Brain microvascular endothelial cell (primary cell): ENCODE results near the gene CHD9NB.
A peak's percentile ranks its signal among the peaks of the same experiment; 100 is the strongest.

Source experiments
- DNase-seq: peaks from one replicate; pipeline ENCODE4 v3.0.0-alpha.2; 2020
- H3K27ac ChIP-seq: fragments of 250-450 bp; sonication (Bioruptor Pico); 2 replicates; pipeline ENCODE4 v1.5.1; 2020; ENCODE audit warnings: mild to moderate bottlenecking, moderate library complexity
- H3K27me3 ChIP-seq: fragments of 250-450 bp; sonication (Bioruptor Pico); replicated peaks from 2 replicates; pipeline ENCODE4 v1.5.1; 2020; ENCODE audit warnings: mild to moderate bottlenecking
- H3K36me3 ChIP-seq: fragments of 250-450 bp; sonication (Bioruptor Pico); replicated peaks from 2 replicates; pipeline ENCODE4 v1.5.1; 2020; ENCODE audit warnings: mild to moderate bottlenecking
- H3K4me3 ChIP-seq: 2 replicates; pipeline ENCODE4 v1.5.1; 2011; ENCODE audit warnings: low read depth, mild to moderate bottlenecking, control low read depth, low read length, moderate library complexity
- in situ Hi-C: cut with HindIII; loops from 2 replicates; pipeline ENCODE4 v1.10.0; 2017; ENCODE audit warnings: low sequenced_read_pairs, low pct_ligation_motif_present
- TF ChIP-seq, protein P1 (sequence below): IDR thresholded peaks from 2 replicates; pipeline ENCODE4 v1.5.1; 2011; ENCODE audit warnings: low read depth, mild to moderate bottlenecking, moderate library complexity, low read length, control low read depth, inconsistent platforms; ENCODE audit errors: missing control alignments

Gene CHD9NB

DNA sequence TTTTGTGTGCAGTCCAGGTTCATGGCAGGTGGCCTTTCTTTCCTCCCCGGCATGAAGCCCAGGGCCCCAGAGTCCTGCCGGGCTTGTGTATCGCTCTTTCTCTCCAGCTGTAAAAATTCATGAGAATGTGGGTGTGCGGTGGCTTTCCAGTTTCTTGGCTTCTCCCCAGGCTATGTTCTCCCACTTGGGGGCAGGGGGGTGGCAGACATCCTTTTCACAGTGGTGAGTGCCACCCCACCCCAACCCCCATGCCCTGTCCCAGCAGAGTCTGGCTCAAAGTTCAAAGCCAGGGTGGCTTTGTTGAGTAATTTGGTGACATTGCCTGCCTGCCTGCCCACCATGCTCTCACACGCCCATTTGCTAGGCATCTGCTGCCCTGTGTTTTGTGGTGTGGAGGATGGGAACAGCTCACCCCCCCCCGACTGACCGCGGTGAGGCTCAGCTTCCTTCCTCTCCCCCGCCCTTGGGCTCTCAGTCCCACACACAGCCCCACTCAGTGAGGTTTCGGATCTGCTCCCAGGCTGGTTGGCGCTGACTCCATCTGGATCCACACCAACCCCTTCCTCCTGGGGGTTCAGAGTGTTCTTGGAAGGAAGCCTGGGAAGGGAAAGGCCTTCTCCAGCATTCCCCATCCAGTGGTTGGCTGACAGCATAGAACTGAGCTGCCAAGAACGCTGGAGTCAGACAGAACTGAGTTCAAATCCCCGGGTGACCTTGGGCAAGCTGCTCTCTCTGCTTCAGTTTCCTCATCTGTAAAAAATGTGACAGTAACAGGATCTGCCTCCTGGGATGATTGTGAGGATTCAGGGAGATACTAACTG is 38.1 kb upstream of the CHD9NB start:
- TF ChIP-seq, protein P1, sequence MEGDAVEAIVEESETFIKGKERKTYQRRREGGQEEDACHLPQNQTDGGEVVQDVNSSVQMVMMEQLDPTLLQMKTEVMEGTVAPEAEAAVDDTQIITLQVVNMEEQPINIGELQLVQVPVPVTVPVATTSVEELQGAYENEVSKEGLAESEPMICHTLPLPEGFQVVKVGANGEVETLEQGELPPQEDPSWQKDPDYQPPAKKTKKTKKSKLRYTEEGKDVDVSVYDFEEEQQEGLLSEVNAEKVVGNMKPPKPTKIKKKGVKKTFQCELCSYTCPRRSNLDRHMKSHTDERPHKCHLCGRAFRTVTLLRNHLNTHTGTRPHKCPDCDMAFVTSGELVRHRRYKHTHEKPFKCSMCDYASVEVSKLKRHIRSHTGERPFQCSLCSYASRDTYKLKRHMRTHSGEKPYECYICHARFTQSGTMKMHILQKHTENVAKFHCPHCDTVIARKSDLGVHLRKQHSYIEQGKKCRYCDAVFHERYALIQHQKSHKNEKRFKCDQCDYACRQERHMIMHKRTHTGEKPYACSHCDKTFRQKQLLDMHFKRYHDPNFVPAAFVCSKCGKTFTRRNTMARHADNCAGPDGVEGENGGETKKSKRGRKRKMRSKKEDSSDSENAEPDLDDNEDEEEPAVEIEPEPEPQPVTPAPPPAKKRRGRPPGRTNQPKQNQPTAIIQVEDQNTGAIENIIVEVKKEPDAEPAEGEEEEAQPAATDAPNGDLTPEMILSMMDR: no peak
- DNase-seq: peak; percentile 93
- H3K27me3 ChIP-seq: no peaks in the 10 kb centered on the region
- peak overlapping the region; percentile 64 for H3K27ac ChIP-seq
- peak overlapping the region; percentile 9 for H3K4me3 ChIP-seq
- H3K36me3 ChIP-seq: no peaks in the 10 kb centered on the region
- in situ Hi-C loops: no loop called here

DNA sequence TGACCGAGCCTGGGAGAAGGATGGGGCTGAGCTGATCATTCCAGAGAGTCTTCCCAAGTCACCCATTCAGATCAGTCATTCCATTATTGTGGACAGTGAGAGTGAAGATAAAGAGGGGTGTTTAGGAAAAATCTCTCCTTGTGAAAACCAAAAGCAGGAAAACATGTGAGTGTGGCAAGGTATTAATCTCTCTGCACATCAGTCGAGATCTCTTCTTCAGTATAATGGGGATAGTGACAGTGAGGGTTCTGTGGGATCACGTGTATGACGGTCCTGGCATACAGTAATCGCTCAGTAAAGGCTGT is 37.5 kb upstream of the CHD9NB start:
- Histone ChIP-seq H3K4me3 (no peak overlapping the region), H3K27ac (peak overlapping the region; percentile 64), H3K27me3 (no peaks in the 10 kb centered on the region), H3K36me3 (no peaks in the 10 kb centered on the region)
- no peak for DNase-seq
- in situ Hi-C loops: no loop called here
- TF ChIP-seq, protein P1: no peak

DNA sequence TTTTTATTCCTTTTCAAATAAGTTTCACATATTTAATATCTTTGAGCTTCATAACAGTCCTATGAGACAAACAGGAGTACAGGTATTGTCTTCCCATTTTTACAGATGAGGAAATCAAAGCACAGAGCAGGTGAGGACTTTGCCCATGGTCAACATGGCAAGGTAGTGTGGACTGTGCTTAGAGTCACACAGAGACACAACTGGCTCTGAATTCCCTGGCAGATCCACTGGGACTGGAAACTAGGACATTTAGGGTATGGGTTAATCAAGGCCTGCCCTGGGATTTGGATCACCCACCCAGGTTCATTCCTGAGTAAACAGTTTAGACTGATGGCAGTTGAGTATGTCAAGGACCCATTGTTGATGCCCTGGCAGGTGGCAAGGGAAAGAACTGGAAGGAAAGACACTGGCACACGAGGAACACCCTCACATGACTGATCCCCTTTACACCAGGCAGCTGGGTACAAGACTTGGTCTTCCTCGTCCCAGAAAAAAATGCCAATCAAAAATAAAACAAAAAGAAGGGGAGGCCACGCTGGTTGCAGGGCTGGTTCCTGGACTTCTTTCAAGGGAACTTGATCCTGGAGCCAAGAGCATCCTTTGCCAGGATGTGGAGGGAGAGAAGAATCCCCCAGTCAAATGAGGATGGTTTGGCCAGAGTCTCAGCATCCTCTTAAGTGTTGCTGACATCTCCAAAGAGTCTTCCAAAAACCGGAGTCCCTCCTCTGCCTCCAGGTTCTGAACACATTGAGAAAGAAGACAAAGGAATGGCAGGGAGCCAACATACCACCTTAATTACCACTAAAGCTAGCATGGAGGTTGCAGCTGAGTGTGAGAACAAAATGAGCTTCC is 37.0 kb upstream of the CHD9NB start:
- no peaks in the 10 kb centered on the region for H3K27me3 ChIP-seq
- H3K27ac ChIP-seq: peak overlapping the region; percentile 64
- H3K36me3 ChIP-seq: no peaks in the 10 kb centered on the region
- TF ChIP-seq, protein P1: no peak
- DNase-seq: no peak
- no peak overlapping the region for H3K4me3 ChIP-seq
- in situ Hi-C loops: no loop called here

DNA sequence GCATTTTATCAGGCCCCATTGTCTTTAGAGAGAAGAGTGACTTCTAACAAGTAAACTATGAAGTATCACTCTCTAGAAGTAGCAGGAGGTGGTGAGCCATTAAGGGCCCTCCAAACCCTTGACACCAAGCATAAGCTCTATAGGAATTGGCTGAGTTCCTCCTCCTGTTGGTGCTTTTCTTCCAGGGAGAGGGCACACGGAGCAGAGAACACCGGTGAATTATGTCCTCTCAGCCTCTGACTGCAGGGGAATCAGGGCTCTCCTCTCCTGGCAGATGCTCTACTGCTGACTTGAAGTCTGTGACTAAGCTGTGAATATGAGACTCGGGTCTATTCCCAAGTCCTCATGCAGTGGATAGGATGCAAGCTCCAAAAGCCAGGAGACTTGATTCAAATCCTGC is 34.4 kb upstream of the CHD9NB start:
- no peak overlapping the region for H3K4me3 ChIP-seq
- H3K36me3 ChIP-seq: no peaks in the 10 kb centered on the region
- H3K27ac ChIP-seq: no peak overlapping the region
- H3K27me3 ChIP-seq: no peaks in the 10 kb centered on the region
- in situ Hi-C loops: no loop called here
- TF ChIP-seq, protein P1: no peak
- peak; percentile 13 for DNase-seq

DNA sequence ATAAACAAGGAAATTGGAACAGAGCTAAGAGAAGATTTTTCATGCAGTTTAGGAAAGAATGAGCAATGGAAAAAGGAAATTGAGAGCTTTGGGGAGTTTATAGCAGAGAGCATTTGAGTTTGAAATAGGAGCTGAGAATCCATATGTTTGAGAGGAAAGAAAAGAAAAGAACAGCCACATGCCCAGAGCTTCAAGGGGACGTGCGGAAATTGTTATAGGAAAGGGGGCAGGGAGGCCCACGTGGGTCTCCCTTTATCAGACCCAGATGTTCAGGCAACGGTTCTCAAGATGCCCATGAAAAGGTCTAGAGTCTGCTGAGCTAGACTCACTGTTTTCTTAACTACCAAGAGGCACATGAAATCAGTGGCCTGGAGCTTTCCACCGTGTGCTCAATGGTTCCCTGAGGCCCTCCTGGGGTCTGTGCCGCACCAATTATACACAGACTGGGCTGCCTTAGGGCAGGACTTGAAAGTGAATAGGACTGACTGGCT is 33.3 kb upstream of the CHD9NB start:
- no peaks in the 10 kb centered on the region for H3K27me3 ChIP-seq
- no peak overlapping the region for H3K4me3 ChIP-seq
- no peak for DNase-seq
- TF ChIP-seq, protein P1: no peak
- H3K27ac ChIP-seq: no peak overlapping the region
- in situ Hi-C loops: no loop called here
- H3K36me3 ChIP-seq: no peaks in the 10 kb centered on the region
